HL-60 (cell line): ENCODE measurements around the gene TBX5.

ENCODE experiments used
- GABPA ChIP-seq: IDR thresholded peaks from 2 replicates; pipeline ENCODE4 v1.6.1; 2012; ENCODE audit warnings: low read depth
- POLR2AphosphoS5 ChIP-seq: IDR thresholded peaks from 2 replicates; pipeline ENCODE4 v1.6.1; 2012; ENCODE audit warnings: low read depth
- TF ChIP-seq, protein P1 (sequence below): IDR thresholded peaks from one replicate; pipeline ENCODE4 v1.5.1; 2011; ENCODE audit warnings: low read length, control low read depth, inconsistent platforms; ENCODE audit not compliant: insufficient read depth
- TF ChIP-seq, protein P2 (sequence below): IDR thresholded peaks from 2 replicates; pipeline ENCODE4 v1.6.1; 2012; ENCODE audit warnings: low read depth; ENCODE audit not compliant: insufficient replicate concordance

DNA sequence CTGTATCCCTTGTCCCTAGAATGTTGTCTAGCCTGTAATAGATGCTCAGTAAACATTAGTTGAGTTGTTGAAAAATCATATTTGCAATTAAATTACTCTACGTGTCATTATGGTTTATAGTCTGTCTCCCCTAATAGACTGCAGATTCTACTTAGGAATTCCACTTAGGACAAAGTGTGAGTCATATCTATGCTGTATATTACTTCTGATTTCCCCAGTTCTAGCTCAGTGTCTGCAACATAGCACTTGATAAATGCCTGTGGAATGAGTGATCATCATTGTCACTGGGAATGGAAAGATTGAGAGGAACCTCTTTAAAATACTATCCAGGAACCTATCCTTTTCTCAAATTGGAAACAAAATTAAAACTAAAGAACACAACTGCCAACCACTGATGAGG, 99.3 kb downstream of the TBX5 start:
- TF ChIP-seq GABPA (no peak), POLR2AphosphoS5 (no peak)
- TF ChIP-seq, protein P1, sequence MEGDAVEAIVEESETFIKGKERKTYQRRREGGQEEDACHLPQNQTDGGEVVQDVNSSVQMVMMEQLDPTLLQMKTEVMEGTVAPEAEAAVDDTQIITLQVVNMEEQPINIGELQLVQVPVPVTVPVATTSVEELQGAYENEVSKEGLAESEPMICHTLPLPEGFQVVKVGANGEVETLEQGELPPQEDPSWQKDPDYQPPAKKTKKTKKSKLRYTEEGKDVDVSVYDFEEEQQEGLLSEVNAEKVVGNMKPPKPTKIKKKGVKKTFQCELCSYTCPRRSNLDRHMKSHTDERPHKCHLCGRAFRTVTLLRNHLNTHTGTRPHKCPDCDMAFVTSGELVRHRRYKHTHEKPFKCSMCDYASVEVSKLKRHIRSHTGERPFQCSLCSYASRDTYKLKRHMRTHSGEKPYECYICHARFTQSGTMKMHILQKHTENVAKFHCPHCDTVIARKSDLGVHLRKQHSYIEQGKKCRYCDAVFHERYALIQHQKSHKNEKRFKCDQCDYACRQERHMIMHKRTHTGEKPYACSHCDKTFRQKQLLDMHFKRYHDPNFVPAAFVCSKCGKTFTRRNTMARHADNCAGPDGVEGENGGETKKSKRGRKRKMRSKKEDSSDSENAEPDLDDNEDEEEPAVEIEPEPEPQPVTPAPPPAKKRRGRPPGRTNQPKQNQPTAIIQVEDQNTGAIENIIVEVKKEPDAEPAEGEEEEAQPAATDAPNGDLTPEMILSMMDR = no peak
- TF ChIP-seq, protein P2, sequence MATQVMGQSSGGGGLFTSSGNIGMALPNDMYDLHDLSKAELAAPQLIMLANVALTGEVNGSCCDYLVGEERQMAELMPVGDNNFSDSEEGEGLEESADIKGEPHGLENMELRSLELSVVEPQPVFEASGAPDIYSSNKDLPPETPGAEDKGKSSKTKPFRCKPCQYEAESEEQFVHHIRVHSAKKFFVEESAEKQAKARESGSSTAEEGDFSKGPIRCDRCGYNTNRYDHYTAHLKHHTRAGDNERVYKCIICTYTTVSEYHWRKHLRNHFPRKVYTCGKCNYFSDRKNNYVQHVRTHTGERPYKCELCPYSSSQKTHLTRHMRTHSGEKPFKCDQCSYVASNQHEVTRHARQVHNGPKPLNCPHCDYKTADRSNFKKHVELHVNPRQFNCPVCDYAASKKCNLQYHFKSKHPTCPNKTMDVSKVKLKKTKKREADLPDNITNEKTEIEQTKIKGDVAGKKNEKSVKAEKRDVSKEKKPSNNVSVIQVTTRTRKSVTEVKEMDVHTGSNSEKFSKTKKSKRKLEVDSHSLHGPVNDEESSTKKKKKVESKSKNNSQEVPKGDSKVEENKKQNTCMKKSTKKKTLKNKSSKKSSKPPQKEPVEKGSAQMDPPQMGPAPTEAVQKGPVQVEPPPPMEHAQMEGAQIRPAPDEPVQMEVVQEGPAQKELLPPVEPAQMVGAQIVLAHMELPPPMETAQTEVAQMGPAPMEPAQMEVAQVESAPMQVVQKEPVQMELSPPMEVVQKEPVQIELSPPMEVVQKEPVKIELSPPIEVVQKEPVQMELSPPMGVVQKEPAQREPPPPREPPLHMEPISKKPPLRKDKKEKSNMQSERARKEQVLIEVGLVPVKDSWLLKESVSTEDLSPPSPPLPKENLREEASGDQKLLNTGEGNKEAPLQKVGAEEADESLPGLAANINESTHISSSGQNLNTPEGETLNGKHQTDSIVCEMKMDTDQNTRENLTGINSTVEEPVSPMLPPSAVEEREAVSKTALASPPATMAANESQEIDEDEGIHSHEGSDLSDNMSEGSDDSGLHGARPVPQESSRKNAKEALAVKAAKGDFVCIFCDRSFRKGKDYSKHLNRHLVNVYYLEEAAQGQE = no peak
